Fibroblast of skin of right biceps (primary cell): ENCODE measurements around the gene HSPA1L.

ENCODE experiments used
- DNase-seq: peaks from one replicate; pipeline ENCODE4 v3.0.0-alpha.2; 2013

Gene HSPA1L

GRCh38 chr6:31780507-31781243 lies 34.4 kb downstream of the HSPA1L start:
- DNase-seq, result no peak

- DNase-seq, result no peak
Measured at GRCh38 chr6:31779908-31780307, 35.2 kb downstream of the HSPA1L start.

DNA sequence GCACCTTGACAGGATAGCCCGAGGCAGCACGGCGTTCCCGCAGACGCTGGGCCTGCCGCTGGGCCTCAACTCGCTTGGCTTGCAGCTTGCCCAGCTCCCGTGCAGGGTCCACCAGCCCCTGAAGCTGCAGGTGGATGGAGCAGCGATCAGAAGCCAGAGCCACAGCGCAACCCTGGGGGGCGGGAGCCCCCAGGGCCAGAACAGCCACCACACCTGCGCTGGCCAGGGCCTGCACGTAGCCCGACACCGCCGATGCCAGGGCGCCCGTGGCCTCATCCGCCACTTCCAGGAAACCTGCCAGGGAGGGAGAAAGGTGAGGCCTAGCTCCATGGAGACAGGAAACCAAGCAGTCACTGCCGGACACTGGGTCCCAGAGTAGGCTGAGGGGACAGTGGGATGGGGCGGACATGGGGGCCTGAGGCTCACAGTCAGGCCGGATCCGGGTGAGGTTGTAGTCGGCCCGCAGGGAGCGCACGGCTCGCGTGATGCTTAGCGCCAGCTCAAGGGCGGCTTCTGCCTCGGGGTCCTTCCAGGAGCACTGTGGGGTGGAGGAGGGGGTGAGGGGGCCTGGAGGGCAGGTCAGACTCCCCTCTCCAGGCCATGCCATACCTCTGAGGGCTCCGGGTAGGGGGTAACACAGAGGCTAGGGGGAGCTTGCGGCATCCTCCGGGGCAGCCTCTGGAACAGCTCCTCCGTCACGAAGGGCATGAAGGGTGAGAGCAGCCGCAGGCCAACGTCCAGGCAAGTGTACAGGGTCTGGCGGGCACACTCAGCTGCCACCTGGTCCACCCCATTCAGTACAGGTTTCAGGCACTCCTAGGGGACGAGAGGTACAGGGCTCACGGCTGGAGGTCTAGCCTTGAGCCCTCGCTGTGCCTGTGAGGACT lies 35.8 kb downstream of the HSPA1L start:
- no peak for DNase-seq

DNA sequence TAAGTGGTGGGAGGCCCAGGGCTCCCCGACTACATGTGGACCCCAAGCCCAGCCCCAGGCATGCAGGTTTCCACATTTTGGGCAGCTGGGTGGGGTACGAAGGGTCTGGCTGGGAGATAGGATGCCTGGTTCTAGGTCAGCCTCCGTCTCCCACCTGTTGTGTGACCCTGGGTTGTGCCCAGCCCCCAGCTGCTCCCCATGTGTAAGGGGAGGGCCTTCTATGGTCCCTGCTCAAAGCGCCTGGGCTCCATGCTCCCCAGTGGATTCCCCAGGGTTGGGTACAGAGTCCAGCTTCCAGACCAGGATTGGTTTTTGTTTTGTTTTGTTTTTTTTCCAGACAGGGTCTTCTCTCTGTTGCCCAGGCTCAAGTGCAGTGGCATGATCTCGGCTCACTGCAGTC lies 36.9 kb downstream of the HSPA1L start:
- no peak for DNase-seq

DNA sequence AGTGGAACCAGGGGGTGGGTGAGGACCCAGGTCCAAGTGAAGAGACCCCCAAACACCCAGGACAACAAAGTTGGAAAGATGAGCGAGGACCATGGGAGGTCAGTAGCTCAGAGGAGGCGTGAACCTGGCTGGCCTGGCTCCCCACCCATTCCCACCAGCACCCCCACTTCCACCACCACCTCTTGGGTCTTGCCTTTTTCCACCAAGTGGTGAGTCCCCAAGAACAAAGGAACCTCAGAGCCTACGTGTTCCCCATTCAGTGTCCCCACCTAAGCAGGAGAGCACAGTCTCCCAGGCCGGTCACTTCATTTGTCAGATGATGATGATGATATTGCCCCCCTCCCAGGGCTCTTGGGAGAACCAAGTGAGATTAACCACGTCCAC lies 37.4 kb downstream of the HSPA1L start:
- DNase-seq, result no peak

DNA sequence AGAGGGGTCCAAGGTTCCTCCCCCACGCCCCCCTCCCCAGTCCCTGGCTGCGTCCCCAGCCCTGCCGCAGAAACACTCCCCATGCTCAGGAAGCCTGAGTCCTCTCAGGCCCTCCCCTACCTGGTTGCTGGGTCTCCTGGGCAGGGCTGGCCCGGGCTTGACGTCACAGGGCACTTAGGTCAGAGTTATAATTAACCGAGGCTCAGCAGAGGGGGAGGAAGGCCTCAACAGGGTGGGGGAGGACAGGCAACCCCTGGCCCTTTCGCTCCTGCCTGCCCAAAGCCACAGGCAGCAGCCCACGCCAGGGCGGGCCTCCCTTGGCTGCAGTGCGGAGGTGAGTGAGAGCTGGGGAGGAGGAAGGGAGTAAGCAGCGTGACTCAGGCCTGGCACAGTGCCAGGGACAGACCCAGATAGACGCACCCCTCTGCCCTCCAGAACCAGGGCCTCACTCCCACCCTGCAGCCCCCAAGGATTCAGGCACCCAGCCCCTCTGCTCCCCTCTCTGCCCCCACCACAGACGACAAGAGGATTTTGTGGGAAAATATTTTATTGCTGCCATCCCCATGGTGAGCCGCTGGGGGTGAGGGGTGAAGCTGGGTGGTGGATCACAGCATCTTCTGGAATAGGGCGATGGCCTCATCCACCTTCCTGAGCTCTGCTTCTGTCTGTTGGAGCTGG lies 38.0 kb downstream of the HSPA1L start, which contains the start of gene VWA7:
Gene VWA7, minus strand, starts transcription at position 340 of the 678 bp plus-strand sequence. CDS start 549 bp downstream, outside the sequence.
- DNase-seq, result peak; percentile 76

DNA sequence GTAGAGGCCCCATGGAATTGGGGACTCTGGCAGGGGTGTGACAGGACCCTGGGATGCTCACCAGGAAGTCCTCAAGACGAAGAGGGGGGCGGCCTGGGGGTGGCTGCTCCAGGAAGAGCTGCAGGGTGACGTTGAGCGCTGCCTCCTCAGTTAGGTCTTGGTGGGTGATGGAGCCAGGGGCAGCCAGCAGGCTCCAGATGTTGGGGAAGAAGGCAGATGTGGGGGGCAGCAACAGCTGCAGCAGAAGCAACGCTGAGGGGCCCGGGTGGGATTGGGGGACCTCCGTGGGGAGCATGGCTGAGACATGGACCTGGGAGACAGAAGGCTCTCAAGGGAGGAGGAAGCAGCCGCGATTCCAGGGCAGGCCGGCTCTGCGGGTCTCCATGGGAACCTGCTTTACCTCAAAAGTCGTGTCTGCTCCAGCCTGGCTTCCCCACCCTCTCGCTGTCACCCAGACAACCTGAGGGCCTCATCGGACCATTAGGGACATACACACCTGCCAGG lies 38.5 kb downstream of the HSPA1L start:
- no peak for DNase-seq

GRCh38 chr6:31775633-31776484 lies 39.2 kb downstream of the HSPA1L start:
- DNase-seq, result no peak

- no peak for DNase-seq
Measured at GRCh38 chr6:31775184-31775583, 39.9 kb downstream of the HSPA1L start.

DNA sequence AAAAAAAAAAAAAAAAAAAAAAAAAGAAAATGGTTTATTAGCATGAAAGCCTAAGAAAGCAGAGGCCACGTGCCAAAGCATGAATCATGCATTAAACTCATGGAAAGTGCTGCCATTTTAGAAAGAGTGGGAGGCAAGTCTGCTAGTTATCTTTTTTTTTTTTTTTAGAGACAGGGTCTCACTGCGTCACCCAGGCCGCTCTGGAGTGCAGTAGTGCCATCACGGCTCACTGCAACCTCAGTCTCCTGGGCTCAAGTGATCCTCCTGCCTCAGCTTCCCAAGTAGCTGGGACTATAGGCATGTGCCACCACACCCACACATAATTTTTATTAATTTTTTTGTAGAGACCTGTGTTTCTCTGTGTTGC lies 43.1 kb downstream of the HSPA1L start:
- peak; percentile 56 for DNase-seq

- no peak for DNase-seq
Measured at GRCh38 chr6:31770860-31771259, 44.2 kb downstream of the HSPA1L start.

DNA sequence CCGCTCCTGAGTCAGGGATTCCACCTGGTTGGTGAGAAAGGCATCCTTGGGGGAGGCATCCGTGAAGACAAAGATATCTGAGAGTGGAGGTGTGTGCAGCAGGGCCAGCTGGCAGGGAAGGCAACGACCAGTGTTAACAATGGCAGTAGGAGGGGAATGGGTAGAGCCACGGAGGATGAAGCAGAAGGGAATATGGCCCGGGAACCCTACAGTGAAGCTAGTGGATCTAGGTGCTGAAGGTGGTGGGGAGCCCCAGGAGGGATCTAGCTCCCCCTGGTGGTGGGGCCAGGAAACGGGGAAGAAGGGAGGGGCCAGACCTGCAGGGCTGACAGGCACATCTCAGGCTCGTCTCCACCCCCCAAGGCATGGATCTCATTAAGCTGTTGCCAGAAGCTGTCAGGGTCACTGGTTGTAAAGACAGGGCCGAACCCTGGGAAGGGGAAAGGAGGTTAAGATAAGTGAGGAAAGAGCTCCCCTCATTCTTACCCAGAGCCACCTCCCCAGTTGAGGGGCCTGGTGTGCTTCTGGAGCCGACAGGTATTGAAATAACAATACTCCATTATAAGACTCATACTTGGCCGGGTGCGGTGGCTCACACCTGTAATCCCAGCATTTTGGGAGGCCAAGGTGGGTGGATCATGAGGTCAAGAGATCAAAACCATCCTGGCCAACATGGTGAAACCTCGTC lies 45.3 kb downstream of the HSPA1L start:
- DNase-seq, result peak; percentile 46

GRCh38 chr6:31768363-31769257 lies 46.5 kb downstream of the HSPA1L start:
- DNase-seq, result no peak

GRCh38 chr6:31767096-31767645 lies 47.9 kb downstream of the HSPA1L start:
- no peak for DNase-seq

- peak; percentile 16 for DNase-seq
Measured at GRCh38 chr6:31765910-31766794, 48.9 kb downstream of the HSPA1L start.

- no peak for DNase-seq
Measured at GRCh38 chr6:31765559-31765909, 49.5 kb downstream of the HSPA1L start.

- no peak for DNase-seq
Measured at GRCh38 chr6:31764198-31764597, 50.9 kb downstream of the HSPA1L start.

DNA sequence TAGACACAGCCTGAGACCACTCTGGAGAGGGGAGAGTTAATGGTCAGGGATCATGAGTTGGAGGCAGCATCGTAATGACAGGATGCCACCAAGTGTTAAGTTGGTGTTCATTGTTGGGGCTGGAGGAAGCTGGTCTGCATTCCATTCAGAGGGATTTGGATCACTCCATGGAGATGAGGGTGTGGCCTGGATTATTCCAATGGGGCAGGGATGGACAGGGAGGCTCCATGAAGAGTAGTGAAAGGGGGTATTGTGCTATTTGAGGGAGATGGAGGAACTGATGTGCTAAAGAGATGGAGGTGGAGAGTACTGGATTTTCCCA lies 51.5 kb downstream of the HSPA1L start:
- peak; percentile 74 for DNase-seq

DNA sequence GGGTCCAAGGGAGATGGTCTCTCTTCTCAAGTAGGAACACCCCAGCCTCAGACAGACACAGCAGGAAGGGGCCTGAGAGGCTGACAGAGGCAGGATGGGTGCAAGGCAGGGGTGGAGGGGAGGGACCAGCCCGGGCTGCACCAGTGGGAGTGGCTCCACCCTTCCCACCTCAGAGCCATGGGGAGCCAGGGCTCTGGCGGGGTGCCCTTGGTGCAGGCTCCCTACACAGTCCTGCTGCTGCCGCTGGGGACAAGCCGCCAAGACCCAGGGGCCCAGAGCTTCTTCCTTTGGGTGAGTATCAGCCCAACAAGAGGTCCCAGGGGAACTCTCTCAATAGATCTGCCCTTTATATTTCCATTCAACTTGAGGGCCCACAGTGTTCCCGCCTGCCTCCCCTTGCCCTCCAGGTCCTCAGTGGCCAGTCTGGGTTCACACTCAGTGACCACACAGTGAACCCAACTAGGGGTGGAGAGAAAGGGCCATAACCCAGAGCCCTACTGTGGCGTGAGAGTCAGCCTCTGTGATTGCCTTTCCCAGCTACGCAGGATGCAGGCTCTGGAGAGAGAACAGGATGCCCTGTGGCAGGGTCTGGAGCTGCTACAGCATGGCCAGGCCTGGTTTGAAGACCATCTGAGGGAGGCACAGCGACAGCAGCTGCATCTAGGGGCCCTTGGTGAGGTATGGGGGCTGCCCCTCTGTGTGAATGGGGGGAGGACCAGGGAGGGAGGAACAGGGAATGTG lies 52.0 kb downstream of the HSPA1L start:
- no peak for DNase-seq
